ENCODE data around the gene IKZF4.
"Not testable (repeated sequence)": the region's sequence is repeated elsewhere in the genome, so short reads cannot be mapped to it uniquely, and the experiment has no call there.

The IKZF4 gene

GRCh38 chr12:55982319-55982936 lies 38.4 kb upstream of the IKZF4 start:
- Histone ChIP-seq H2AFZ (no peak overlapping the region), H3K4me1 (peaks cover 11% of the 10 kb centered on the region), H3K4me3 (ENCODE audit: low read depth, low read length) (no peak overlapping the region), H3K4me2 (ENCODE audit: low read length) (no peak overlapping the region), H3K9ac (no peak overlapping the region), H3K36me3 (ENCODE audit: control insufficient read depth, insufficient read depth, low read length) (no peaks in the 10 kb centered on the region), H3K27me3 (ENCODE audit: control insufficient read depth, insufficient read depth, low read length) (no peaks in the 10 kb centered on the region), H3K27ac (no peak overlapping the region), H3K9me3 (ENCODE audit: control insufficient read depth, low read length) (no peaks in the 10 kb centered on the region), H3K79me2 (peaks cover 28% of the 10 kb centered on the region)
- no peak for TF ChIP-seq CTCF (IDR thresholded peaks at IDR 0.05)

- Histone ChIP-seq H3K79me2 (peaks cover 19% of the 10 kb centered on the region), H3K4me1 (peaks cover 11% of the 10 kb centered on the region), H2AFZ (no peak overlapping the region), H3K4me2 (ENCODE audit: low read length) (no peak overlapping the region), H3K36me3 (ENCODE audit: control insufficient read depth, insufficient read depth, low read length) (no peaks in the 10 kb centered on the region), H3K9me3 (ENCODE audit: control insufficient read depth, low read length) (no peaks in the 10 kb centered on the region), H3K27me3 (ENCODE audit: control insufficient read depth, insufficient read depth, low read length) (no peaks in the 10 kb centered on the region), H3K9ac (no peak overlapping the region), H3K27ac (no peak overlapping the region), H3K4me3 (ENCODE audit: low read depth, low read length) (no peak overlapping the region)
- TF ChIP-seq CTCF (IDR thresholded peaks at IDR 0.05) = no peak
These were observed 37.5 kb upstream of the IKZF4 start for GRCh38 chr12:55983232-55983842.

- no peak overlapping the region for H3K9ac ChIP-seq
- TF ChIP-seq CTCF (IDR thresholded peaks at IDR 0.05) = no peak
- H3K4me2 ChIP-seq (ENCODE audit: low read length) = no peak overlapping the region
- H3K9me3 ChIP-seq (ENCODE audit: control insufficient read depth, low read length) = no peaks in the 10 kb centered on the region
- H2AFZ ChIP-seq = no peak overlapping the region
- H3K27ac ChIP-seq = no peak overlapping the region
- H3K36me3 ChIP-seq (ENCODE audit: control insufficient read depth, insufficient read depth, low read length) = no peaks in the 10 kb centered on the region
- H3K4me1 ChIP-seq = peaks cover 11% of the 10 kb centered on the region
- peaks cover 7% of the 10 kb centered on the region for H3K79me2 ChIP-seq
- no peaks in the 10 kb centered on the region for H3K27me3 ChIP-seq (ENCODE audit: control insufficient read depth, insufficient read depth, low read length)
- H3K4me3 ChIP-seq (ENCODE audit: low read depth, low read length) = no peak overlapping the region
These were observed 36.0 kb upstream of the IKZF4 start for GRCh38 chr12:55984861-55985260.

GRCh38 chr12:55985341-55985740 lies 35.5 kb upstream of the IKZF4 start:
- no peak overlapping the region for H3K9ac ChIP-seq
- H3K79me2 ChIP-seq = peaks cover 4% of the 10 kb centered on the region
- H3K4me2 ChIP-seq (ENCODE audit: low read length) = no peak overlapping the region
- no peaks in the 10 kb centered on the region for H3K36me3 ChIP-seq (ENCODE audit: control insufficient read depth, insufficient read depth, low read length)
- no peaks in the 10 kb centered on the region for H3K9me3 ChIP-seq (ENCODE audit: control insufficient read depth, low read length)
- H3K4me3 ChIP-seq (ENCODE audit: low read depth, low read length) = no peak overlapping the region
- peaks cover 11% of the 10 kb centered on the region for H3K4me1 ChIP-seq
- H3K27ac ChIP-seq = no peak overlapping the region
- H2AFZ ChIP-seq = no peak overlapping the region
- H3K27me3 ChIP-seq (ENCODE audit: control insufficient read depth, insufficient read depth, low read length) = no peaks in the 10 kb centered on the region
- no peak for TF ChIP-seq CTCF (IDR thresholded peaks at IDR 0.05)

GRCh38 chr12:55985976-55986375 lies 34.9 kb upstream of the IKZF4 start:
- not testable (repeated sequence) for H3K4me3 ChIP-seq (ENCODE audit: low read depth, low read length); H3K79me2 ChIP-seq; H3K4me2 ChIP-seq (ENCODE audit: low read length); H3K27me3 ChIP-seq (ENCODE audit: control insufficient read depth, insufficient read depth, low read length); H3K9ac ChIP-seq; H3K27ac ChIP-seq; H3K9me3 ChIP-seq (ENCODE audit: control insufficient read depth, low read length); H2AFZ ChIP-seq; H3K36me3 ChIP-seq (ENCODE audit: control insufficient read depth, insufficient read depth, low read length)
- H3K4me1 ChIP-seq = peaks cover 11% of the 10 kb centered on the region
